Prostate gland (tissue), 2 donors: ENCODE data around the gene CSNK1G3.

ENCODE experiments used
- POLR2AphosphoS5 ChIP-seq: sonication (generic); formaldehyde crosslinking; IDR thresholded peaks from one replicate; pipeline ENCODE4 v1.6.1; 2017; ENCODE audit warnings: antibody characterized with exemption
- TF ChIP-seq, protein P1 (sequence below), 4 experiments: fragments of 200-600 bp in 2 of 4; fragments of 450-650 bp in 2 of 4; sonication (generic) in 2 of 4; IDR thresholded peaks; 1 replicate in 3 of 4; 2 replicates in 1 of 4; pipeline ENCODE4 v1.5.1; 2016 to 2019; ENCODE audit warnings: antibody characterized with exemption in 4 of 4, mild to moderate bottlenecking in 2 of 4, moderate library complexity in 2 of 4

DNA sequence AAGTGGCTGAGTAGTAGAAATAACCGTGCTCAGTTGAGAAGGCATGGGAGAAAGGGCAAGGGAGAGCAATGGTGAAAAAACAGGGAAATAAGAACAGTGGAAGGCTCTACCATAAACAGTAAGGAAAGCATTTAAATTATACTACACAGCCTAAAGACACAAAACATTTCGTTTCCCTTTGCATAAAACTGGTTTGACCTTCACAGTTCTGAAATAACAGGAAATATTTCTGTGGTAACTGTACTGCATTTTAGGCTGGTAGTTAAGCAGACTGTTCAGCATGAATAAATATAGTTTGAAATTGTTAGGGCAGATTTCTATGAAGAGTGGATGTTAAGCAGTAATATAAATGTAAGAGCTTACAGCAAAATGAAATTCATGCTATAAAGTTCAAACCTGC is 147.5 kb downstream of the CSNK1G3 start:
- no peak for TF ChIP-seq POLR2AphosphoS5
- TF ChIP-seq, protein P1, sequence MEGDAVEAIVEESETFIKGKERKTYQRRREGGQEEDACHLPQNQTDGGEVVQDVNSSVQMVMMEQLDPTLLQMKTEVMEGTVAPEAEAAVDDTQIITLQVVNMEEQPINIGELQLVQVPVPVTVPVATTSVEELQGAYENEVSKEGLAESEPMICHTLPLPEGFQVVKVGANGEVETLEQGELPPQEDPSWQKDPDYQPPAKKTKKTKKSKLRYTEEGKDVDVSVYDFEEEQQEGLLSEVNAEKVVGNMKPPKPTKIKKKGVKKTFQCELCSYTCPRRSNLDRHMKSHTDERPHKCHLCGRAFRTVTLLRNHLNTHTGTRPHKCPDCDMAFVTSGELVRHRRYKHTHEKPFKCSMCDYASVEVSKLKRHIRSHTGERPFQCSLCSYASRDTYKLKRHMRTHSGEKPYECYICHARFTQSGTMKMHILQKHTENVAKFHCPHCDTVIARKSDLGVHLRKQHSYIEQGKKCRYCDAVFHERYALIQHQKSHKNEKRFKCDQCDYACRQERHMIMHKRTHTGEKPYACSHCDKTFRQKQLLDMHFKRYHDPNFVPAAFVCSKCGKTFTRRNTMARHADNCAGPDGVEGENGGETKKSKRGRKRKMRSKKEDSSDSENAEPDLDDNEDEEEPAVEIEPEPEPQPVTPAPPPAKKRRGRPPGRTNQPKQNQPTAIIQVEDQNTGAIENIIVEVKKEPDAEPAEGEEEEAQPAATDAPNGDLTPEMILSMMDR (IDR thresholded peaks at IDR 0.05) = no peak
